MM.1S (cell line): ENCODE data around the gene CCDC6.

Experiments
- DNase-seq: peaks from one replicate; pipeline ENCODE4 v3.0.0-alpha.2; 2015
- H2AFZ ChIP-seq: fragments of 300-600 bp; sonication (generic); 2 replicates; pipeline ENCODE4 v1.6.0; 2016; ENCODE audit warnings: antibody characterized with exemption, low read length
- H3F3A ChIP-seq: fragments of 300-600 bp; sonication (generic); 2 replicates; pipeline ENCODE4 v1.6.1; 2016; ENCODE audit warnings: mild to moderate bottlenecking, antibody characterized with exemption, low read length, moderate library complexity, mixed read lengths; ENCODE audit not compliant: insufficient read depth
- H3K27ac ChIP-seq: fragments of 300-600 bp; sonication (generic); 2 replicates; pipeline ENCODE4 v1.5.1; 2016; ENCODE audit warnings: mild to moderate bottlenecking, low read length
- H3K27me3 ChIP-seq: fragments of 300-600 bp; sonication (generic); replicated peaks from 2 replicates; pipeline ENCODE4 v1.6.0; 2016; ENCODE audit warnings: low read length; ENCODE audit not compliant: insufficient read depth
- H3K36me3 ChIP-seq: fragments of 300-600 bp; sonication (generic); replicated peaks from 2 replicates; pipeline ENCODE4 v1.6.1; 2016; ENCODE audit warnings: mild to moderate bottlenecking, low read length, mixed read lengths; ENCODE audit not compliant: insufficient read depth
- H3K4me1 ChIP-seq: fragments of 300-600 bp; sonication (generic); 2 replicates; pipeline ENCODE4 v1.6.1; 2016; ENCODE audit warnings: low read length, mixed read lengths
- H3K4me2 ChIP-seq: fragments of 300-600 bp; sonication (generic); 2 replicates; pipeline ENCODE4 v1.6.0; 2016; ENCODE audit warnings: low read depth, low read length
- H3K4me3 ChIP-seq: fragments of 300-600 bp; sonication (generic); 2 replicates; pipeline ENCODE4 v1.5.1; 2016; ENCODE audit warnings: low read length, mixed read lengths
- H3K79me2 ChIP-seq: fragments of 300-600 bp; sonication (generic); 2 replicates; pipeline ENCODE4 v1.6.1; 2016; ENCODE audit warnings: mixed run types, low read length, mixed read lengths
- H3K9ac ChIP-seq: fragments of 300-600 bp; sonication (generic); 2 replicates; pipeline ENCODE4 v1.6.1; 2016; ENCODE audit warnings: low read length, mixed read lengths
- H3K9me2 ChIP-seq: fragments of 300-600 bp; sonication (generic); replicated peaks from 2 replicates; pipeline ENCODE4 v1.6.1; 2016; ENCODE audit warnings: mild to moderate bottlenecking, low read length, mixed read lengths; ENCODE audit not compliant: insufficient read depth
- H3K9me3 ChIP-seq: fragments of 300-600 bp; sonication (generic); replicated peaks from 2 replicates; pipeline ENCODE4 v1.6.1; 2016; ENCODE audit warnings: mild to moderate bottlenecking, low read length, mixed read lengths; ENCODE audit not compliant: insufficient read depth
- H4K20me1 ChIP-seq: fragments of 300-600 bp; sonication (generic); 2 replicates; pipeline ENCODE4 v1.6.1; 2016; ENCODE audit warnings: mild to moderate bottlenecking, low read length, moderate library complexity, mixed read lengths; ENCODE audit not compliant: insufficient read depth
- CTCF ChIP-seq: fragments of 300-600 bp; sonication (generic); IDR thresholded peaks from 2 replicates; pipeline ENCODE4 v1.5.1; 2016; ENCODE audit warnings: antibody characterized with exemption, low read length, mixed read lengths
- EZH2 ChIP-seq: fragments of 300-600 bp; sonication (generic); optimal IDR thresholded peaks from 2 replicates; pipeline ENCODE3; 2017; ENCODE audit warnings: low read depth, mild to moderate bottlenecking, antibody characterized with exemption, low read length, mixed read lengths
- EZH2phosphoT487 ChIP-seq: fragments of 300-600 bp; sonication (generic); IDR thresholded peaks from 2 replicates; pipeline ENCODE4 v1.6.1; 2018; ENCODE audit warnings: antibody characterized with exemption, low read length

CCDC6 gene

GRCh38 chr10:59909815-59910214, 3.5 kb upstream of the CCDC6 start:
- peaks cover 15% of the 10 kb centered on the region for H3F3A ChIP-seq
- no peak overlapping the region for H3K4me2 ChIP-seq
- H2AFZ ChIP-seq, result no peak overlapping the region
- no peaks in the 10 kb centered on the region for H4K20me1 ChIP-seq
- peaks cover 12% of the 10 kb centered on the region for H3K4me1 ChIP-seq
- H3K79me2 ChIP-seq, result peaks cover 13% of the 10 kb centered on the region
- no peak for DNase-seq
- H3K36me3 ChIP-seq, result no peaks in the 10 kb centered on the region
- no peaks in the 10 kb centered on the region for H3K9me3 ChIP-seq
- no peaks in the 10 kb centered on the region for H3K27me3 ChIP-seq
- no peak overlapping the region for H3K9ac ChIP-seq
- H3K27ac ChIP-seq, result no peak overlapping the region
- H3K9me2 ChIP-seq, result no peaks in the 10 kb centered on the region
- no peak for TF ChIP-seq EZH2phosphoT487
- no peak for TF ChIP-seq EZH2
- TF ChIP-seq CTCF, result no peak
- H3K4me3 ChIP-seq, result no peak overlapping the region

DNA sequence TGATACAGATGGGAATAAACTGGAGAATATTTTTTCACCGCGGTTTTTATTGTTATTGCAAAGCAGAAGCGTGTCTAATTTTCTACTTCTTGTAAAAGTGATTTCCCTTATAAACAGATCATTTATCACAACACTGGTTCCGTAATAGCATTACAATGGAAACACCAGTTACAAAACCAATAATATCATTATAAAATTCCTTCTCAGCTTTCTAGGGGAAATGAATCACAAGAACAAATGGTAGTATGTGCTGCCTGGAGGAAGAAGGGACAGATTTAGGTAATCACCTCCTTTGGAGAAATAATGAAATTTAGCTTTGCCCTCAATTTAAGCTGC, 2.4 kb upstream of the CCDC6 start:
- no peak overlapping the region for H2AFZ ChIP-seq
- peaks cover 15% of the 10 kb centered on the region for H3F3A ChIP-seq
- no peaks in the 10 kb centered on the region for H3K9me2 ChIP-seq
- no peaks in the 10 kb centered on the region for H3K36me3 ChIP-seq
- no peak for DNase-seq
- H3K4me3 ChIP-seq, result no peak overlapping the region
- H3K4me1 ChIP-seq, result peaks cover 15% of the 10 kb centered on the region
- H3K27ac ChIP-seq, result no peak overlapping the region
- TF ChIP-seq EZH2, result no peak
- no peak for TF ChIP-seq EZH2phosphoT487
- no peak for TF ChIP-seq CTCF
- no peaks in the 10 kb centered on the region for H3K27me3 ChIP-seq
- no peak overlapping the region; the same call in 1 of the 2 replicates for H3K4me2 ChIP-seq
- peaks cover 24% of the 10 kb centered on the region for H3K79me2 ChIP-seq
- no peaks in the 10 kb centered on the region for H3K9me3 ChIP-seq
- H3K9ac ChIP-seq, result no peak overlapping the region
- no peaks in the 10 kb centered on the region for H4K20me1 ChIP-seq

DNA sequence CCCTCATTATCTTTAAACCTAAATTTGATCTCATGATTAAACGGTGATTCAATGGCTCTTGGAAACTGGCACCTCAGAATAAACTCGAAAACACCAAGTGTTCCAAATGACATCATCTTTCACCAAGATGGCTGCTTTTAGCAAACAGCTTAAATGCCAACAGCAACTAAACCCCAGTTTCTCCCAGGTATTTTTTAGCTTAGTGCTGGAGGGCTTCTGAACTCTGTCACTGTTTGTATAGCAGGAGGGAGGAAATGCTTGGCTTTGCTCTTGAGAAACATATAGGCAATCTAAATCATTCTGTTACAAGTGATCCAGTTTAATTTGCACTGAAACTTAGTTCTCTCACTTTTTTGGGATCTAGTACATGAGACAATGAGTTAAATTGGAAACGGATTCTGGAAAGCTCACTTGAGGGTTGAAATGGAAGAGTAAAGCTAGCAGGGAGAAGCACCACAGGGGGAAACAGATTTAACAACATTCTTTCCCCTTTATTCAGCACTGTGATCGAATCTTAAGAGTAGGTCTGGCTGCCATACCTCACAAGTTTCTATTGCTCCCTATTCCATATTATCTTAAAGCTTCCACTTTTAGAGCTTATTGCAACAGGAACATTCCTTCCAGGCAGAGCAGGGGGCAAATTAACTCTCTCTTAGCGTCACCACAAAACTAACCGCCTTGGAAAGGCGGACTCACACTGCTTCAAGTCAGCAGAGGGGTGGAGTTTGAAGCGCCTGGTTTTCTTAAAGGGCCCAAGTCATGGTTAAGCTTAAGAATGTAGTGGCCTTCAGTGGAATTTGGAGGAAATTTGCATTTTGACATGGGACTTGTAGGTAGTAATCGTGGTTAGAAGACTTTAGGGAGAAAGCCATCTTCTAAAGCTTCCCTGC, 1.8 kb upstream of the CCDC6 start:
- no peaks in the 10 kb centered on the region for H3K27me3 ChIP-seq
- H3K27ac ChIP-seq, result peak overlapping the region; percentile 6; the same call in 1 of the 2 replicates
- H3F3A ChIP-seq, result peaks cover 15% of the 10 kb centered on the region
- peaks cover 30% of the 10 kb centered on the region for H3K79me2 ChIP-seq
- H3K4me3 ChIP-seq, result peak overlapping the region; percentile 97; the same call in 1 of the 2 replicates
- H3K36me3 ChIP-seq, result no peaks in the 10 kb centered on the region
- H3K9me2 ChIP-seq, result no peaks in the 10 kb centered on the region
- H3K4me2 ChIP-seq, result peak overlapping the region; percentile 70
- H3K4me1 ChIP-seq, result peaks cover 15% of the 10 kb centered on the region
- TF ChIP-seq EZH2phosphoT487 (no peak), CTCF (no peak), EZH2 (no peak)
- H2AFZ ChIP-seq, result no peak overlapping the region
- no peaks in the 10 kb centered on the region for H3K9me3 ChIP-seq
- no peaks in the 10 kb centered on the region for H4K20me1 ChIP-seq
- DNase-seq, result peak; percentile 25
- H3K9ac ChIP-seq, result 0 out of 2 replicates have a peak overlapping the region, but pooled peaks have one; percentile 6
